Stimulated activated CD4-positive, alpha-beta T cell treated with anti-CD3 and anti-CD28 coated beads, TNF-alpha, amount 100 ng/mL, for 24 hours (primary cell): ENCODE data around the gene RXRA.
"Not testable (repeated sequence)": the region's sequence is repeated elsewhere in the genome, so short reads cannot be mapped to it uniquely, and the experiment has no call there.

ENCODE experiments used
- DNase-seq, 3 experiments: peaks; one replicate each; pipeline ENCODE4 v3.0.0-alpha.2; 2020; ENCODE audit warnings: low read depth in 3 of 3

Gene RXRA

GRCh38 chr9:134307674-134308638, 18.3 kb upstream of the RXRA start:
- no peak for DNase-seq

GRCh38 chr9:134308639-134309220, 17.5 kb upstream of the RXRA start:
- DNase-seq, result not testable (repeated sequence)

DNA sequence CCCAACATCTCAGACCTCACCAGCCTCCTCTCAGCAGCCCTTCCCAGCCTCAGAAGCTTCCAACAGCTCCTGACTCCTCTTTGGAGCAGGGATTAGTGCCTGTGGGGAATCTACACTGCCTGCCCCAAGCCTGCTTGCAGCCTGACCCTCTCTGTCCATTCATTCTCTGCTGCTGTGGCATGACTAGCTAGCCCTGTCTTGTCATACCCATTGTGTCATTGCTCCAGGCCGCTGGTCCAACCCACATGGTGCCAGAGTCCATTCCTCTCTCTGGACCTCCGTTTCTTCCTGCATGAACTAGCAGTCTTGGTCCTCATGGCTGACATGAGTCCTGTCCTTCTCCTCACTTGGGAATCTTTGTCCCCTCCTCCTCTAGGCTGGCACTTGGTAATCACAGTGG, 12.8 kb upstream of the RXRA start:
- no peak for DNase-seq

GRCh38 chr9:134314039-134314949, 12.0 kb upstream of the RXRA start:
- no peak for DNase-seq

- no peak for DNase-seq
These were observed 11.1 kb upstream of the RXRA start for GRCh38 chr9:134314950-134315715.

DNA sequence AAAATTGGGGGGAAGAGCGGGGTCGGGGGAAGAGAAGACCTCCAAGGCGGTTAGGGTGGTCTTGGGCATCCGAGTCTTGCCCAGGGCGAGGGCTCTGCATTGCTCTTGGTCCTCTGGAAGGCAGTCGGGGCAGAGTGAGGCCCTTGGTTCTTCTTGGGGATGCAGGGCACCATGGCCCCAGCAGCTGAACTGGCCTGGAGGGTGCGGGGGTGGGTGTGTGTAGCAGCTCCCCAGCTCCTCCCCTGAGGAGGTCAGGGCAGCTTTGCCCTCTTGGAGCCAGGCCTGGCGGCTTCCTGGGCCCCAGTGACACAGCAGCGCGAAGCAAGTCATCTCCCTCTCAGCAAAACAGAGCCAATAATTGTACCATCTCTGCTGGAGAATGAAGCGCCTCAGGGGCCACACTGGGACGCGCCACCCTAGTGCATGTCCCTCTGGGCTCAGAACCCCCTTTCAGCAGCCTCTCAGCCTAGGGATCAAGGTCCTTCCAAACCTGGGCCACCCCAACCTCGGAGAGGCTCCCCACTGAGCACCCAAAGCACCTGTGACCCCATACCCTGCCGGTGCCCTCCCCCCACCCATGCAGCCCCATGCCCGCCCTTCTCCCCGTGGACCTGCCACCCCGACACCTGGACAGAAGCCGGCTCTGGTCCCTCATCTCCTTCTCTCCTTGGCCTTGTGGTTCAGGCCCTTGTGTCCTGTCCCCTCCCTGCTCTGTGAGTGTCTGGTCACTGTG, 10.4 kb upstream of the RXRA start:
- DNase-seq, result no peak

DNA sequence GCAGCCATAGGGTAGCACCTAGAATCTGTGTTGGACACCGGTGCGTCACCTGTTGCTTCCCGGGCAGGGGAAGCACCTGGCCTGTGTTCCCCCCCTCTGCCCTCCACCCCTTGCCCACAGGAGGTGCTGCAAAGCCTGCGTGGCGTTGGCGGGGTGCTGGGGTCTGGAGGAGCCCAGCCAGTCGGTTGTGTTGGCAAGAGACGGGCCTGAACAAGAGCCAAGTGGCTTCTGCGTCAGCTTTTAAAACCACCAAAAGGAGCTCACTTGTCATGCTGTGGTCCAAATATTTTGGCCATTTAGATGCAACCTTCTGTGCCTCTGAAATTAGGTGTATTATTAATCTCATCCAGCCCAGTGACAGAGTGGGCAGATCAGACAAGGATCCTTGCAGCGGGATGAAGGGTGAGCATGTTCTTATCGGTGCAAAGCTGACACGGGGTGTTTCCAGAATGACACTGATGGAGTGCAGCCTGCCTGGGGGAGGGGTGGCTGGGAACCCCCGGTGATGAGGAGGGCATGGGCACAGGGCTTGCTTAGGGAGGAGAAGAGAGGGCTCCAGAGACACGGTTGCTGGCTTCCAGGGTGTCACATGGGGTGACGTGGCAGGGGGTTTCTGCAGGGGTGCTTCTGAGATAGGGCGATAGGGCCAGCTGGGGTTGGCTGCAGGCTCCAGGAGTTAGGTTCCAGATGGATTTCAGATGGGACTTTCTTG, 9.7 kb upstream of the RXRA start:
- DNase-seq, result no peak

GRCh38 chr9:134317400-134317789, 8.9 kb upstream of the RXRA start:
- no peak for DNase-seq

DNA sequence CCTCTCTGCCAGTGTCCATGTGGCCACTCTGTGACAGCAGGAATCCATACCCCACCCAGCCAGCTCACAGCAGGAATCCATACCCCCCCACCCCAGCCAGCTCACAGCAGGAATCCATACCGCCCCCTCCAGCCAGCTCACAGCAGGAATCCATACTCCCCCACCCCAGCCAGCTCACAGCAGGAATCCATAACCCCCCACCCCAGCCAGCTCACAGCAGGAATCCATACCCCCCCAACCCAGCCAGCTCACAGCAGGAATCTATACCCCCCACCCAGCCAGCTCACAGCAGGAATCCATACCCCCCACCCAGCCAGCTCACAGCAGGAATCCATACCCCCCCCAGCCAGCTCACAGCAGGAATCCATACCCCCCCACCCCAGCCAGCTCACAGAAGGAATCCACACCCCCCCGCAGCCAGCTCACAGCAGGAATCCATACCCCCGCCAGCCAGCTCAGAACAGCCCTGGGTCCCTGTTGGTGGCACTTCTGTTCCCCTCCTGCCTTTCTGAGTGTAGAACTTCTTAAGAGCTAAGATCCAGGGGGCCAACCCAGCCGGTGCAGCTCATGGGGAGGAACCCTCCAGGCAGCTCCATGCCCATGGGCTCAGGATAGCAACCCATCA, 8.4 kb upstream of the RXRA start:
- DNase-seq, result no peak

GRCh38 chr9:134318481-134318891, 7.8 kb upstream of the RXRA start:
- DNase-seq, result no peak

DNA sequence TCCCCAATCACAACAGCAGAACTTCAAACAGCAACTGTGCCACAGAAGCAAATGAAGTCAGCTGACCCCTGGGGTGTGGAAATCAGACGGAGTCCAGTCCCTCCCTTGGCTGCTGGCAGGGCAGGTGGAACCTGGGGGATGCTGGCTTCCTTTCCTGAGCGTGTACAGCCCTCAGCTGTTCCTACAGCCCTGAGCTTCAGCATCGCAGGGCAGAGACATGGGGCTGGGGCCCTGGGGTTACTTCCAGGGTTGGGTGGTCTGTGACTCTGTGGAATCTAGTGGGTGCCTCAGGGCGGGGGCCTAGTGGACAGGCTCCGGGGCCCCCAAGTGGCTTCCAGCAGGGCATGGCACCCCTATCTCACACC, 7.3 kb upstream of the RXRA start:
- DNase-seq, result no peak

DNA sequence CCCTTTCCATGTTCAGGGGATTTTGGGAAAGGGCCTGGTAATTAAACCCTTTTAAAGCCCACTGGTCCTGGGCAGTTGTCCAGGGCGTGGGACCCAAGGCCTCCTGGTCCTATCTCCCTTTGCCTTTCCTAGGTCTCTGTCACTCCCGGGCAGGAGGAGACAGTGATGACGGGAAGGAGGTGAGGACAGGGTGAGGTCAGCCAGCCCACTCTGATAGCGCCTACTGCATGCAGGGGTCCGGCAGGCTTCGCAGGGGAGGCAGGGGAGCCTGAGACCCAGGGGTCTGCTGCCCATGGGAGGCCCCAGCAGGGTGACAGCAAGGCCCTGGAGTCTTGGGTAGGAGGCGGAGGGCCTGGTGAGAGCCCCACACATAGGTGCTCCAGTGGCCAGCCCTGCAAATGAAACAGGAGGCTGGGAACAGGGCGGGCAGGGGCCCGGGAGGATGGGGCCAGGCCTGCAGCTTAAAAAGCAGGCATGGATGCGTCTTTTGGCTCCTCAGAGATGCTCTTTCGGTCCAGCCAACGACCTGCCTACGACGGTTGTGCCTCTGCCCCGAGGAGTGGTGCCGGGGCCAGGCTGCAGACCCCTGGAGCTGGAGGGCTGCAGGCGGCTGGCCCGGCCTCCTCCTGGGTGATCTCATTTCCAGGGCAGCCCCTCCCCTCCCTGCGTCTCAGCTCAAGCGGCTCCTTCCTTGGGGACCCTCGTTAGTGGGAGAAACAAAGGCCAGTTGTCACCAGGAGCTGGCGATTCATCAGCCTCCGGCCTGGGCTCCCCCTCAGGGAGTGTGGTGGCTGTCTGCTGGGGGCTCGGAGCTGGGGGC, 6.7 kb upstream of the RXRA start:
- no peak for DNase-seq

DNA sequence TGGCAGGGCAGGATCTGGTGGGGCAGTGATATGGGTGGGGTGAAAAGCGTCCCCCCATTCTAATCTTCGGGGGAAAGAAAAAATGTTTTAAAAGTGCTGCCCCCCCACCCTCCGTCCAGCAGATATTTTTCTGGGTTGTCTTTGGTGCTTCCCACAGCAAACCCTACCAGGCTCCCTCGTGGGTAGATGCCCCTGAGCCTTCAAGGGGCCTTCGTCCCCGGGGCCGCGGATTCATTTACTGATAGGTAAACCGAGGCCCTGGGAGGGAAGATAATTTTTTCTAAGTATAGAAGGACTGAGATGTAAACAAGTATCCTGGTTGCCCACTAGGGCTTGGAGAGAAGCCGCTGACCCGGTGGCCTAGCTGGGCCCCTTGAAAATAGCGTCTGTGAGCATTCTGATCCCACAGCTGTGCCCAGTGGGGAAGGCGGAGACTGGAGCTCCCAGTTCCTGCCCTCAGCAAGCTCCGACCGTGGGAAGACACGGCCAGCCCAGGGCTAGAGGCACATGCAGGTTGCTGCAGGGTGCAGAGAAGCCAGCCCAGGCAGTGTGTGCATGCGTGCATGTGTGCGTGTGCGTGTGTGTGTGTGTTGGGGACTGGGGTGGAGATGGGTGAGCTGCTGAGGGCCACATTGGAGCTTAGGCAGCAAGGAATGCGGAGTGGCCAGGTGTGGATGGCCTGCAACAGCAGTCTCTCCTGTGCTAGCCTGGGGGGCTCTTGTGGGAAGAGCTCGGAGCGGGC, 6.0 kb upstream of the RXRA start:
- no peak for DNase-seq

- no peak for DNase-seq
These were observed 5.3 kb upstream of the RXRA start for GRCh38 chr9:134320868-134321471.

DNA sequence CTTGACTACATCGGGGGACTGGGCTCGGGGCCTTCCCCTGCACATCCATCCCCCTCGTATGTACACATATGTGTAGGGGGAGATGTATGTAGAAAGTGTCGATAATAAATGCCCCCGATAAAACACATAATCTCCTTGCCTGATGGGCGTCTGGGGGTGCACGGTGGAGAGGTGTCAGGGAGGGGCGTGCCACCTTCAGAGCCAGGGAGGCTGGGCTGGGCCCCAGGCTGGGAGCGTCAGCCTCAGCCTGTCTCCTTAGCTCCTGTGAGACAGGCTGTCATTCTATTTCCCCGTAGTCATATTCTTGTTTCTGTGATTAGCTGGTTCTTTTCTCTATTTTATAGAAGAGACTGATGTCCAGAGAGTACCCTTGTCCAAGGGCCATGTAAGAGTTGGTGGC, 4.7 kb upstream of the RXRA start:
- DNase-seq, result no peak

GRCh38 chr9:134321946-134322741, 4.1 kb upstream of the RXRA start:
- no peak for DNase-seq

DNA sequence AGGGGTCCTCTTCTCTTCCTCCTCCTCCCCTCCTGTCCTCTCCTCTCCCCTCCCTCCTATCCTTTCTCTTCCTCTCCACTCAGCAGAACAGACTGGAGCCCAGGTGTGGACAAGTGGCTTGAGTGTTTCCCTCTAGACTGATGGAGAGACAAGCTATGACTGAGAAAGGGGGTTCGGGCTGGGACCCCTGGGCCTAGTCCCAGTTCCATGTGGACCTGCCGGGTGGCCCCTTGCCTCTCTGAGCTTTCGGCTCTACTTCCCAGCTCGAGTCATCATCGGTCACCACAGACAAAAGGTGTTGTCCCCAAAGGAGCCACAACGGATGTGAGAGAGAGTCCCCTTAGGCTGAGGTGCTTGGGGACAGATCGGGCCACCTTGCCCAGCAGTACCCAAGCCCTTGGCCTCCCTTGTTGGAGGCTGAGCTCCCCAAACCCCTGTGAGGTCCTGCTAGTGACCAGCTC, 3.4 kb upstream of the RXRA start:
- DNase-seq, result no peak
